H1 (cell line): ENCODE measurements around the gene ING1. TPM values are rescaled to one million over a fixed set of nuclear protein-coding genes. Genes with fewer than 3 reads are reported as not detected.

Experiments used
- CTCF ChIA-PET: fragments of 300-600 bp; sonication (Branson Sonifier 250); formaldehyde crosslinking; loops from one replicate; lab custom pipeline; 2021; ENCODE audit not compliant: partially characterized antibody; lab: Charles Lee
- POLR2A ChIA-PET: fragments of 300-600 bp; sonication (Branson Sonifier 250); formaldehyde crosslinking; loops from one replicate; lab custom pipeline; 2021; ENCODE audit warnings: inconsistent platforms; ENCODE audit not compliant: partially characterized antibody; lab: Charles Lee
- DNase-seq, 2 experiments: peaks; one replicate each; pipeline versions ENCODE4 v3.0.0 to v3.0.0-alpha.2; 2010 to 2022; ENCODE audit warnings: low spot score in 2 of 2, low read depth in 1 of 2, mixed read lengths in 1 of 2
- FAIRE-seq: peaks from 2 replicates; lab custom pipeline; 2011; peaks lifted over from hg19 to GRCh38; lab: Jason Lieb, UNC
- H2AFZ ChIP-seq: 2 replicates; pipeline ENCODE4 v1.8.1; 2012; ENCODE audit warnings: low read length, inconsistent platforms
- H2AK5ac ChIP-seq: 2 replicates; pipeline ENCODE4 v1.6.1; 2013; ENCODE audit warnings: low read depth, low read length
- H2BK120ac ChIP-seq: replicated peaks from 2 replicates; pipeline ENCODE3; 2013; ENCODE audit warnings: low read depth, low read length, inconsistent platforms
- H2BK12ac ChIP-seq: 2 replicates; pipeline ENCODE4 v1.6.1; 2013; ENCODE audit warnings: low read depth, low read length
- H2BK15ac ChIP-seq: 2 replicates; pipeline ENCODE4 v1.6.1; 2013; ENCODE audit warnings: low read length
- H2BK20ac ChIP-seq: 2 replicates; pipeline ENCODE4 v1.6.1; 2013; ENCODE audit warnings: low read length
- H2BK5ac ChIP-seq: 2 replicates; pipeline ENCODE4 v1.6.1; 2013; ENCODE audit warnings: low read depth, low read length
- H3K14ac ChIP-seq: 2 replicates; pipeline ENCODE4 v1.6.1; 2013; ENCODE audit warnings: inconsistent platforms; ENCODE audit not compliant: insufficient read length
- H3K18ac ChIP-seq: 2 replicates; pipeline ENCODE4 v1.6.1; 2013; ENCODE audit warnings: low read length; ENCODE audit errors: extremely low read depth
- H3K23ac ChIP-seq: 2 replicates; pipeline ENCODE4 v1.6.1; 2013; ENCODE audit warnings: inconsistent platforms; ENCODE audit not compliant: insufficient read length
- H3K23me2 ChIP-seq: 2 replicates; pipeline ENCODE4 v1.6.1; 2013; ENCODE audit warnings: low read depth, low read length
- H3K27ac ChIP-seq: 2 replicates; pipeline ENCODE4 v1.6.1; 2011; ENCODE audit warnings: low read depth, low read length, inconsistent platforms
- H3K27me3 ChIP-seq, 4 experiments: replicated peaks in 1 of 4; 1 replicate in 1 of 4; 2 replicates in 3 of 4; pipeline versions ENCODE4 v1.6.1 to v1.8.1; 2011 to 2013; ENCODE audit warnings: low read length in 3 of 4, mild to moderate bottlenecking in 3 of 4, inconsistent platforms in 2 of 4, mixed read lengths in 2 of 4, moderate library complexity in 1 of 4; ENCODE audit not compliant: control insufficient read depth in 3 of 4, insufficient read depth in 3 of 4; ENCODE audit errors: extremely low read depth in 1 of 4
- H3K36me3 ChIP-seq, 4 experiments: 2 replicates each; pipeline versions ENCODE4 v1.6.1 to v1.8.1; 2011 to 2013; ENCODE audit warnings: mild to moderate bottlenecking in 4 of 4, low read length in 3 of 4, moderate library complexity in 2 of 4, control low read depth in 1 of 4, inconsistent platforms in 1 of 4; ENCODE audit not compliant: insufficient read depth in 4 of 4, control insufficient read depth in 2 of 4
- H3K4ac ChIP-seq: replicated peaks from 2 replicates; pipeline ENCODE3; 2013; ENCODE audit warnings: low read length, low read depth, mixed read lengths, inconsistent platforms; ENCODE audit not compliant: insufficient read length
- H3K4me1 ChIP-seq, 4 experiments: replicated peaks in 1 of 4; 1 replicate in 1 of 4; 2 replicates in 3 of 4; pipeline versions ENCODE4 v1.6.1 to v1.8.1; 2011 to 2013; ENCODE audit warnings: low read length in 3 of 4, inconsistent platforms in 2 of 4, mixed read lengths in 1 of 4; ENCODE audit not compliant: insufficient read depth in 4 of 4, control insufficient read depth in 3 of 4
- H3K4me2 ChIP-seq, 2 experiments: 2 replicates each; pipeline versions ENCODE4 v1.6.1 to v1.8.1; 2011 to 2013; ENCODE audit warnings: low read depth in 2 of 2, low read length in 2 of 2, control low read depth in 1 of 2, inconsistent platforms in 1 of 2, mild to moderate bottlenecking in 1 of 2; ENCODE audit not compliant: insufficient read depth in 1 of 2
- H3K4me3 ChIP-seq, 4 experiments: fragments of 200-600, 300-600 bp in 1 of 4; sonication (generic), shearing (Covaris generic), sonication (Bioruptor Twin) in 1 of 4; 2 replicates each; pipeline versions ENCODE4 v1.5.1 to v1.8.1; 2011 to 2016; ENCODE audit warnings: low read length in 4 of 4, low read depth in 3 of 4, control low read depth in 2 of 4, inconsistent platforms in 2 of 4, mild to moderate bottlenecking in 2 of 4, mixed read lengths in 1 of 4, moderate library complexity in 1 of 4; ENCODE audit not compliant: insufficient read depth in 2 of 4; ENCODE audit errors: extremely low read depth in 1 of 4
- H3K56ac ChIP-seq: replicated peaks from 2 replicates; pipeline ENCODE3; 2013; ENCODE audit warnings: low read depth, mild to moderate bottlenecking, mixed read lengths, low read length, inconsistent platforms; ENCODE audit not compliant: insufficient read length
- H3K79me1 ChIP-seq: 2 replicates; pipeline ENCODE4 v1.6.1; 2013; ENCODE audit warnings: low read depth, low read length, control low read depth
- H3K79me2 ChIP-seq, 2 experiments: 2 replicates each; pipeline versions ENCODE4 v1.6.1 to v1.8.1; 2012 to 2013; ENCODE audit warnings: low read length in 2 of 2, mild to moderate bottlenecking in 2 of 2, inconsistent platforms in 1 of 2; ENCODE audit not compliant: insufficient read depth in 2 of 2, control insufficient read depth in 1 of 2
- H3K9ac ChIP-seq, 4 experiments: replicated peaks in 1 of 4; 1 replicate in 1 of 4; 2 replicates in 3 of 4; pipeline versions ENCODE4 v1.6.1 to v1.8.1; 2011 to 2013; ENCODE audit warnings: low read depth in 3 of 4, low read length in 3 of 4, control low read depth in 2 of 4, mild to moderate bottlenecking in 2 of 4, moderate library complexity in 2 of 4, inconsistent platforms in 1 of 4; ENCODE audit errors: extremely low read depth in 1 of 4
- H3K9me3 ChIP-seq, 2 experiments: 2 replicates each; pipeline versions ENCODE4 v1.6.1 to v1.8.1; 2012 to 2013; ENCODE audit warnings: mild to moderate bottlenecking in 2 of 2, moderate library complexity in 2 of 2, control low read depth in 1 of 2, inconsistent platforms in 1 of 2, low read depth in 1 of 2, low read length in 1 of 2, mixed read lengths in 1 of 2; ENCODE audit not compliant: insufficient read depth in 2 of 2
- H4K20me1 ChIP-seq, 2 experiments: replicated peaks in 1 of 2; 2 replicates each; pipeline versions ENCODE3 to v1.8.1; 2011 to 2013; ENCODE audit warnings: inconsistent platforms in 2 of 2, low read length in 2 of 2, mild to moderate bottlenecking in 1 of 2; ENCODE audit not compliant: insufficient read depth in 2 of 2, control insufficient read depth in 1 of 2
- H4K5ac ChIP-seq: 2 replicates; pipeline ENCODE4 v1.6.1; 2013; ENCODE audit warnings: low read length, low read depth, mixed read lengths, inconsistent platforms; ENCODE audit not compliant: insufficient read length
- H4K8ac ChIP-seq: 2 replicates; pipeline ENCODE4 v1.8.0; 2013; ENCODE audit warnings: mild to moderate bottlenecking, moderate library complexity, low read length, inconsistent platforms; ENCODE audit not compliant: insufficient read depth; ENCODE audit errors: extremely low read depth
- H4K91ac ChIP-seq: replicated peaks from 2 replicates; pipeline ENCODE3; 2013; ENCODE audit warnings: low read length, mixed read lengths, inconsistent platforms; ENCODE audit not compliant: insufficient read length
- BACH1 ChIP-seq: IDR thresholded peaks from 2 replicates; pipeline ENCODE4 v1.6.1; 2012; ENCODE audit warnings: low read length, improper control_type of control experiment
- CREB1 ChIP-seq: IDR thresholded peaks from 2 replicates; pipeline ENCODE4 v1.6.1; 2012; ENCODE audit warnings: inconsistent platforms
- EZH2 ChIP-seq: fragments of 200-600 bp; sonication (generic); IDR thresholded peaks from 2 replicates; pipeline ENCODE4 v1.7.1; 2012; ENCODE audit warnings: low read depth, mild to moderate bottlenecking, moderate library complexity, low read length, inconsistent platforms; ENCODE audit not compliant: severe bottlenecking
- JUN ChIP-seq: IDR thresholded peaks from 2 replicates; pipeline ENCODE4 v1.6.1; 2011; ENCODE audit warnings: low read depth, mild to moderate bottlenecking, improper control_type of control experiment, low read length
- RFX5 ChIP-seq: IDR thresholded peaks from 2 replicates; pipeline ENCODE4 v1.6.1; 2011; ENCODE audit warnings: low read depth, low read length, improper control_type of control experiment, borderline replicate concordance
- RXRA ChIP-seq: IDR thresholded peaks from 2 replicates; pipeline ENCODE4 v1.6.1; 2011; ENCODE audit warnings: low read depth, mild to moderate bottlenecking, low read length, moderate library complexity; ENCODE audit not compliant: insufficient read depth
- YY1 ChIP-seq: IDR thresholded peaks from 2 replicates; pipeline ENCODE4 v1.6.1; 2011; ENCODE audit warnings: low read depth, mild to moderate bottlenecking, low read length
- WGBS, 2 experiments: shearing (Covaris generic) in 1 of 2; methylation state at CpG; one replicate each; pipeline versions ENCODE4 v1.1.6 to v1.1.7; 2013 to 2015; ENCODE audit warnings: low lambda C conversion rate in 2 of 2, mixed read lengths in 2 of 2, inconsistent platforms in 1 of 2, low coverage in 1 of 2, missing lambda C conversion rate in 1 of 2; ENCODE audit not compliant: insufficient replicate concordance in 2 of 2, insufficient coverage in 1 of 2, insufficient read length in 1 of 2; ENCODE audit errors: extremely low coverage in 1 of 2, missing lambda C conversion rate in 1 of 2; 5-methylcytosine and 5-hydroxymethylcytosine counted together
- polyA plus RNA-seq, 7 experiments: library from polyadenylated mRNA; depleted of rRNA in 3 of 7; stranded (reverse) in 5 of 7; unstranded in 2 of 7; fragments of >200 nt in 5 of 7; fragments of 200-250 nt in 2 of 7; gene quantifications; 1 replicate in 5 of 7; 2 replicates in 1 of 7; 4 replicates in 1 of 7; pipeline versions ENCODE4 v1.2.1 to v1.2.3, GENCODE V29; 2011 to 2013; ENCODE audit warnings: missing spikeins in 2 of 7, mixed read lengths in 2 of 7
- total RNA-seq: library from RNA; stranded (reverse); fragmentation: NEBNext Ultra II Directional; extraction: Animal tissue kit (Norgen Biotek cat#: 25700); gene quantifications from 2 replicates; pipeline ENCODE4 v1.2.1, GENCODE V29; 2021
- TF ChIP-seq, protein P1 (sequence below): IDR thresholded peaks from 2 replicates; pipeline ENCODE4 v1.6.1; 2011; ENCODE audit warnings: low read depth, mild to moderate bottlenecking, low read length; ENCODE audit not compliant: insufficient read depth

ING1 gene
- total and polyA plus RNA-seq, 2 of the 8 experiments (the other 6 are each of a cell fraction or from before 2014, with no cell fraction given), result 22.3 to 26.6 TPM

DNA sequence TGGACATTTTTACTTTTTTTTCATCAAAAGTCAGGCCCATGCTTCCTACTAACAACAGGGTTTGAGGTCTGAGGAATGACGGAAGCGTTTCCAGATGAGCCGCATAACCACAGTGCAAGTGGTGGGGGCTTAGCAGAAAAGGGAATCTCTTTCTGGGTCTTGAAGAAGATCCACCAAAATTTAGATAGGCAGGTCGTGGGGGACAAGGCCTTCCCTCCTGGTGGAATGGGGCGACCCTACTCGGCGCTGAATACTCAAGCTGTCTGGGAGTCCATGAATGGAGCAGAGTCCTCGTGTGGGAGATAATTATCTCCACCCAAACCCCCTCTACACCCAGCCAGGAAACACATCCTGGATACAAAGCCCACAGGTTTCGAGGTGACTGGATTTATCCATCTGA lies 44.5 kb upstream of the ING1 start:
- Histone ChIP-seq H3K9ac (no peak overlapping the region), H2BK15ac (no peak overlapping the region), H3K27ac (no peak overlapping the region), H2BK12ac (no peak overlapping the region), H3K14ac (no peak overlapping the region), H3K56ac (no peak overlapping the region), H3K4me2 (no peak overlapping the region), H4K20me1 (no peaks in the 10 kb centered on the region), H3K4ac (no peak overlapping the region), H3K23ac (no peak overlapping the region), H4K5ac (no peak overlapping the region), H3K4me1 (no peaks in the 10 kb centered on the region; a peak in 1 of 7 replicates), H4K91ac (no peak overlapping the region), H2BK20ac (no peak overlapping the region), H3K18ac (no peak overlapping the region), H3K27me3 (no peaks in the 10 kb centered on the region), H3K36me3 (peaks cover 0 to 31% (median 15%) of the 10 kb centered on the region in 4 experiments; a peak in 5 of 8 replicates), H3K79me1 (no peaks in the 10 kb centered on the region), H3K23me2 (no peaks in the 10 kb centered on the region), H2BK120ac (no peak overlapping the region), H3K9me3 (peaks cover 15 to 16% of the 10 kb centered on the region in 2 experiments; a peak in 3 of 4 replicates), H4K8ac (no peak overlapping the region; the same call in 1 of the 2 replicates), H3K4me3 (no peak overlapping the region), H3K79me2 (no peaks in the 10 kb centered on the region), H2AK5ac (no peak overlapping the region), H2BK5ac (no peak overlapping the region), H2AFZ (no peak overlapping the region)
- FAIRE-seq, result no peak
- no peak for DNase-seq
- CTCF ChIA-PET, result interaction anchor here (0.8 to 1.9 kb wide), 3 partner anchors 14 to 24 kb away, joined by 3 to 7 read pairs (median 4); no protein-coding TSS in a partner anchor
- no peak for TF ChIP-seq YY1
- no peak for TF ChIP-seq CREB1
- TF ChIP-seq, protein P1, sequence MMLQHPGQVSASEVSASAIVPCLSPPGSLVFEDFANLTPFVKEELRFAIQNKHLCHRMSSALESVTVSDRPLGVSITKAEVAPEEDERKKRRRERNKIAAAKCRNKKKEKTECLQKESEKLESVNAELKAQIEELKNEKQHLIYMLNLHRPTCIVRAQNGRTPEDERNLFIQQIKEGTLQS, result no peak
- TF ChIP-seq JUN, result no peak
- TF ChIP-seq RFX5, result no peak
- TF ChIP-seq RXRA, result no peak
- no peak for TF ChIP-seq BACH1
- TF ChIP-seq EZH2, result no peak
- WGBS, 2 experiments, result 89% methylated on average over 9 of the region's 9 CpGs; no CpG with 5 or more reads in 1 of the 2 experiments
- POLR2A ChIA-PET, result no interaction called here
